Measurements from ENCODE around the gene GALNT7. TPM values are rescaled to one million over a fixed set of nuclear protein-coding genes. Genes with fewer than 3 reads are reported as not detected.

Gene GALNT7
- total RNA-seq, 1 donor from 2014 or later: 36.2 TPM

GRCh38 chr4:173243321-173243720 is 74.7 kb downstream of the GALNT7 start:
- H3K36me3 Mint-ChIP-seq (ENCODE audit: low read depth): peaks cover 3% of the 10 kb centered on the region
- TF ChIP-seq, protein P1, sequence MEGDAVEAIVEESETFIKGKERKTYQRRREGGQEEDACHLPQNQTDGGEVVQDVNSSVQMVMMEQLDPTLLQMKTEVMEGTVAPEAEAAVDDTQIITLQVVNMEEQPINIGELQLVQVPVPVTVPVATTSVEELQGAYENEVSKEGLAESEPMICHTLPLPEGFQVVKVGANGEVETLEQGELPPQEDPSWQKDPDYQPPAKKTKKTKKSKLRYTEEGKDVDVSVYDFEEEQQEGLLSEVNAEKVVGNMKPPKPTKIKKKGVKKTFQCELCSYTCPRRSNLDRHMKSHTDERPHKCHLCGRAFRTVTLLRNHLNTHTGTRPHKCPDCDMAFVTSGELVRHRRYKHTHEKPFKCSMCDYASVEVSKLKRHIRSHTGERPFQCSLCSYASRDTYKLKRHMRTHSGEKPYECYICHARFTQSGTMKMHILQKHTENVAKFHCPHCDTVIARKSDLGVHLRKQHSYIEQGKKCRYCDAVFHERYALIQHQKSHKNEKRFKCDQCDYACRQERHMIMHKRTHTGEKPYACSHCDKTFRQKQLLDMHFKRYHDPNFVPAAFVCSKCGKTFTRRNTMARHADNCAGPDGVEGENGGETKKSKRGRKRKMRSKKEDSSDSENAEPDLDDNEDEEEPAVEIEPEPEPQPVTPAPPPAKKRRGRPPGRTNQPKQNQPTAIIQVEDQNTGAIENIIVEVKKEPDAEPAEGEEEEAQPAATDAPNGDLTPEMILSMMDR (conservative IDR thresholded peaks at IDR 0.05): no peak
- no peaks in the 10 kb centered on the region for H3K9me3 Mint-ChIP-seq
- no peaks in the 10 kb centered on the region for H3K27me3 Mint-ChIP-seq (ENCODE audit: low read depth)
- no peak for DNase-seq (ENCODE audit: low read depth, low spot score)
- no peak overlapping the region for H3K27ac Mint-ChIP-seq (ENCODE audit: unreplicated experiment)
- H3K4me3 Mint-ChIP-seq: no peak overlapping the region
- no peaks in the 10 kb centered on the region for H3K4me1 Mint-ChIP-seq

- no peak for DNase-seq (ENCODE audit: low read depth, low spot score)
- no peaks in the 10 kb centered on the region for H3K9me3 Mint-ChIP-seq
- H3K27ac Mint-ChIP-seq (ENCODE audit: unreplicated experiment): no peak overlapping the region
- H3K4me3 Mint-ChIP-seq: no peak overlapping the region
- H3K4me1 Mint-ChIP-seq: no peaks in the 10 kb centered on the region
- H3K36me3 Mint-ChIP-seq (ENCODE audit: low read depth): peaks cover 3% of the 10 kb centered on the region
- TF ChIP-seq, protein P1 (conservative IDR thresholded peaks at IDR 0.05): no peak
- H3K27me3 Mint-ChIP-seq (ENCODE audit: low read depth): no peaks in the 10 kb centered on the region
These were observed 75.5 kb downstream of the GALNT7 start for GRCh38 chr4:173243917-173244658.

GRCh38 chr4:173245952-173246351 is 77.3 kb downstream of the GALNT7 start:
- TF ChIP-seq, protein P1 (conservative IDR thresholded peaks at IDR 0.05): no peak
- H3K4me3 Mint-ChIP-seq: no peak overlapping the region
- H3K9me3 Mint-ChIP-seq: no peaks in the 10 kb centered on the region
- H3K36me3 Mint-ChIP-seq (ENCODE audit: low read depth): peaks cover 3% of the 10 kb centered on the region
- no peak for DNase-seq (ENCODE audit: low read depth, low spot score)
- no peaks in the 10 kb centered on the region for H3K27me3 Mint-ChIP-seq (ENCODE audit: low read depth)
- no peak overlapping the region for H3K27ac Mint-ChIP-seq (ENCODE audit: unreplicated experiment)
- H3K4me1 Mint-ChIP-seq: no peaks in the 10 kb centered on the region

DNA sequence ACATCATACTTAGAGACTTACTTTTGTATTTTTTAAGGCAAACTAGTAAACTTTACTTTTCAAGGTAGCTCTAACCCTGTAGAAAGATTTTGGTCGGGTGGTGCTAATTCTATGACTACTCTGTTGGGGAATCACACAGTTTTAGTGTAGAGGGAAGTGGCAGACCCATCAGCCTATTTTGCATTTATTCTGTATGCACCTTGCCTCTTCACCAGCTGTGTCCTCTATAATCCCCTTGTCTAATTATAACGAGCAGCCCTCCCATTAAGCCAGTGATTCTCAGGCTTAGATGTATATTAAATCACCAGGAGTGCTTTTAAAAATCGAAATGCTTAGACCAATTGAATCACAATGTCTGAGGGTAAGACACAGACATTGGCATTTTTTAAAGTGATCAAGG is 78.1 kb downstream of the GALNT7 start:
- H3K9me3 Mint-ChIP-seq: no peaks in the 10 kb centered on the region
- H3K27ac Mint-ChIP-seq (ENCODE audit: unreplicated experiment): no peak overlapping the region
- H3K4me3 Mint-ChIP-seq: no peak overlapping the region
- peaks cover 3% of the 10 kb centered on the region for H3K36me3 Mint-ChIP-seq (ENCODE audit: low read depth)
- H3K4me1 Mint-ChIP-seq: no peaks in the 10 kb centered on the region
- H3K27me3 Mint-ChIP-seq (ENCODE audit: low read depth): no peaks in the 10 kb centered on the region
- TF ChIP-seq, protein P1 (conservative IDR thresholded peaks at IDR 0.05): no peak
- no peak for DNase-seq (ENCODE audit: low read depth, low spot score)

- TF ChIP-seq, protein P1 (conservative IDR thresholded peaks at IDR 0.05): no peak
- no peaks in the 10 kb centered on the region for H3K9me3 Mint-ChIP-seq
- H3K4me3 Mint-ChIP-seq: no peak overlapping the region
- no peak overlapping the region for H3K27ac Mint-ChIP-seq (ENCODE audit: unreplicated experiment)
- peaks cover 3% of the 10 kb centered on the region for H3K4me1 Mint-ChIP-seq
- no peaks in the 10 kb centered on the region for H3K27me3 Mint-ChIP-seq (ENCODE audit: low read depth)
- peaks cover 3% of the 10 kb centered on the region for H3K36me3 Mint-ChIP-seq (ENCODE audit: low read depth)
- no peak for DNase-seq (ENCODE audit: low read depth, low spot score)
These were observed 78.7 kb downstream of the GALNT7 start for GRCh38 chr4:173247321-173247720.
